Activated CD8-positive, alpha-beta T cell treated with anti-CD3 and anti-CD28 coated beads for 36 hours (primary cell): ENCODE results near the gene BZW2. TPM values are rescaled to one million over a fixed set of nuclear protein-coding genes. Genes with fewer than 3 reads are reported as not detected.
A peak's percentile ranks its signal among the peaks of the same experiment; 100 is the strongest.

Experiments
- ATAC-seq: fragments of 200-7000 bp; cut with Tn5 transposase; one replicate; pipeline ENCODE4 v1.10.0; 2021; ENCODE audit warnings: mild to moderate bottlenecking, moderate library complexity
- CTCF ChIA-PET: fragments of 350-600 bp; sonication (Branson Sonifier 250); formaldehyde crosslinking; loops from one replicate; lab custom pipeline; 2021; ENCODE audit warnings: antibody characterized with exemption; lab: Charles Lee
- POLR2A ChIA-PET: fragments of 350-600 bp; sonication (Branson Sonifier 250); formaldehyde crosslinking; loops from one replicate; lab custom pipeline; 2021; ENCODE audit warnings: antibody characterized with exemption; lab: Charles Lee
- DNase-seq: peaks from one replicate; pipeline ENCODE4 v3.0.0-alpha.2; 2020
- H3K27ac Mint-ChIP-seq: one replicate; pipeline ENCODE4 v1.8.0; 2021; ENCODE audit warnings: mild to moderate bottlenecking, mixed read lengths
- H3K27me3 Mint-ChIP-seq: one replicate; pipeline ENCODE4 v1.8.0; 2021; ENCODE audit warnings: mixed read lengths
- H3K36me3 Mint-ChIP-seq: one replicate; pipeline ENCODE4 v1.8.0; 2021; ENCODE audit warnings: low read depth, mixed read lengths
- H3K4me1 Mint-ChIP-seq: one replicate; pipeline ENCODE4 v1.8.0; 2021; ENCODE audit warnings: low read depth, mixed read lengths
- H3K4me3 Mint-ChIP-seq: one replicate; pipeline ENCODE4 v1.8.0; 2021; ENCODE audit warnings: mild to moderate bottlenecking, moderate library complexity, mixed read lengths
- H3K9me3 Mint-ChIP-seq: one replicate; pipeline ENCODE4 v1.8.0; 2021; ENCODE audit warnings: mixed read lengths
- CTCF ChIP-seq: fragments of 200-600 bp; IDR thresholded peaks from one replicate; pipeline ENCODE4 v1.8.0; 2022; ENCODE audit warnings: antibody characterized with exemption, mild to moderate bottlenecking
- intact Hi-C: fragments of 100-400 bp; cut with micrococcal nuclease; formaldehyde crosslinking; loops from one replicate; pipeline ENCODE4 v1.10.0; 2022
- total RNA-seq, 2 experiments: library from RNA; stranded (reverse); gene quantifications; one replicate each; pipeline ENCODE4 v1.2.3, GENCODE V29; 2021

The BZW2 gene
- total RNA-seq, 2 experiments from 2014 or later = 120 to 123 TPM

- H3K27me3 Mint-ChIP-seq = no peaks in the 10 kb centered on the region
- H3K9me3 Mint-ChIP-seq = no peaks in the 10 kb centered on the region
- TF ChIP-seq CTCF = no peak
- no peak for ATAC-seq
- peaks cover 39% of the 10 kb centered on the region for H3K4me1 Mint-ChIP-seq
- peak overlapping the region; percentile 76 for H3K27ac Mint-ChIP-seq
- intact Hi-C loops = no loop called here
- CTCF ChIA-PET = no interaction called here
- H3K36me3 Mint-ChIP-seq = peaks cover 30% of the 10 kb centered on the region
- peak overlapping the region; percentile 93 for H3K4me3 Mint-ChIP-seq
- DNase-seq = no peak
- POLR2A ChIA-PET = interaction anchor here (0.6 to 1.0 kb wide), 2 partner anchors 8 to 28 kb away, joined by 3 to 5 read pairs; no protein-coding TSS in a partner anchor
Observed at GRCh38 chr7:16644157-16644556, 1.8 kb upstream of the BZW2 start.

GRCh38 chr7:16644636-16645592 is 1.1 kb upstream of the BZW2 start:
- Mint-ChIP-seq H3K36me3 (peaks cover 30% of the 10 kb centered on the region), H3K4me3 (peak overlapping the region; percentile 93), H3K9me3 (no peaks in the 10 kb centered on the region), H3K27ac (peak overlapping the region; percentile 94), H3K27me3 (no peaks in the 10 kb centered on the region), H3K4me1 (peaks cover 46% of the 10 kb centered on the region)
- DNase-seq = peak; percentile 72
- peak; percentile 32 for ATAC-seq
- ChIA-PET POLR2A (interaction anchor here (0.6 to 3.6 kb wide), 14 partner anchors 8 to 693 kb away, joined by 3 to 30 read pairs (median 4); partner anchors contain the start of gene CRPPA), CTCF (interaction anchor here (0.8 to 1.1 kb wide), 6 partner anchors 9 to 224 kb away, joined by 3 to 5 read pairs (median 4); no protein-coding TSS in a partner anchor)
- no peak for TF ChIP-seq CTCF
- intact Hi-C loops = no loop called here

GRCh38 chr7:16646472-16647072 is 591 bp downstream of the BZW2 start:
- Mint-ChIP-seq H3K4me3 (peak overlapping the region; percentile 93), H3K4me1 (peaks cover 57% of the 10 kb centered on the region), H3K36me3 (peaks cover 36% of the 10 kb centered on the region), H3K27me3 (no peaks in the 10 kb centered on the region), H3K9me3 (no peaks in the 10 kb centered on the region), H3K27ac (peak overlapping the region; percentile 94)
- intact Hi-C loops = no loop called here
- POLR2A ChIA-PET = interaction anchor here (0.6 to 3.6 kb wide), 14 partner anchors 10 to 380 kb away, joined by 3 to 30 read pairs (median 5); partner anchors contain the start of gene CRPPA
- CTCF ChIA-PET = no interaction called here
- no peak for ATAC-seq
- peak; percentile 19 for DNase-seq
- TF ChIP-seq CTCF = no peak

GRCh38 chr7:16647435-16647960 is 1.5 kb downstream of the BZW2 start:
- ATAC-seq = no peak
- Mint-ChIP-seq H3K9me3 (no peaks in the 10 kb centered on the region), H3K4me1 (peaks cover 66% of the 10 kb centered on the region), H3K4me3 (peak overlapping the region; percentile 93), H3K36me3 (peaks cover 40% of the 10 kb centered on the region), H3K27ac (peak overlapping the region; percentile 81), H3K27me3 (no peaks in the 10 kb centered on the region)
- ChIA-PET POLR2A (interaction anchor here (1.4 to 3.6 kb wide), 5 partner anchors 9 to 226 kb away, joined by 7 to 30 read pairs (median 15); partner anchors contain the start of gene CRPPA), CTCF (no interaction called here)
- TF ChIP-seq CTCF = no peak
- intact Hi-C loops = no loop called here
- no peak for DNase-seq
